Measurements from ENCODE around the gene OPCML.

The OPCML gene

GRCh38 chr11:133536198-133536597 is 3.9 kb upstream of the OPCML start:
- no peak for FAIRE-seq

- FAIRE-seq: no peak
Observed at GRCh38 chr11:133533205-133533604, 904 bp upstream of the OPCML start.

GRCh38 chr11:133531458-133531857 is 843 bp downstream of the OPCML start:
- FAIRE-seq: no peak

GRCh38 chr11:133530501-133530835 is 1.8 kb downstream of the OPCML start:
- no peak for FAIRE-seq

- FAIRE-seq: no peak
Observed at GRCh38 chr11:133529807-133530500, 2.3 kb downstream of the OPCML start.

GRCh38 chr11:133526790-133527189 is 5.5 kb downstream of the OPCML start:
- FAIRE-seq: no peak

GRCh38 chr11:133525976-133526375 is 6.3 kb downstream of the OPCML start:
- FAIRE-seq: no peak

GRCh38 chr11:133524488-133524887 is 7.8 kb downstream of the OPCML start:
- no peak for FAIRE-seq

GRCh38 chr11:133522344-133522743 is 10.0 kb downstream of the OPCML start:
- FAIRE-seq: no peak

GRCh38 chr11:133521502-133521901 is 10.8 kb downstream of the OPCML start:
- no peak for FAIRE-seq

- FAIRE-seq: no peak
Observed at GRCh38 chr11:133520707-133521106, 11.6 kb downstream of the OPCML start.

GRCh38 chr11:133519560-133519959 is 12.7 kb downstream of the OPCML start:
- no peak for FAIRE-seq

- FAIRE-seq: no peak
Observed at GRCh38 chr11:133518702-133519264, 13.5 kb downstream of the OPCML start.

GRCh38 chr11:133516845-133517244 is 15.5 kb downstream of the OPCML start:
- no peak for FAIRE-seq

- no peak for FAIRE-seq
Observed at GRCh38 chr11:133515107-133515506, 17.2 kb downstream of the OPCML start.

GRCh38 chr11:133509924-133510697 is 22.2 kb downstream of the OPCML start:
- no peak for FAIRE-seq

GRCh38 chr11:133508468-133508867 is 23.8 kb downstream of the OPCML start:
- FAIRE-seq: no peak

GRCh38 chr11:133507185-133507584 is 25.1 kb downstream of the OPCML start:
- no peak for FAIRE-seq

- no peak for FAIRE-seq
Observed at GRCh38 chr11:133506551-133507094, 25.7 kb downstream of the OPCML start.

GRCh38 chr11:133506023-133506422 is 26.3 kb downstream of the OPCML start:
- FAIRE-seq: no peak

- no peak for FAIRE-seq
Observed at GRCh38 chr11:133504906-133505305, 27.4 kb downstream of the OPCML start.

GRCh38 chr11:133503776-133504175 is 28.5 kb downstream of the OPCML start:
- no peak for FAIRE-seq

GRCh38 chr11:133503236-133503635 is 29.1 kb downstream of the OPCML start:
- FAIRE-seq: no peak
